Esophagus (tissue), 2 donors: ENCODE results near the gene ERBB4. TPM values are rescaled to one million over a fixed set of nuclear protein-coding genes. Genes with fewer than 3 reads are reported as not detected.

Experiments
- H3K27ac ChIP-seq, 2 donors: one replicate each; pipeline ENCODE4 v1.5.1; 2013; ENCODE audit warnings: low read depth in 2 of 2, mild to moderate bottlenecking in 2 of 2, inconsistent platforms in 1 of 2, low read length in 1 of 2, moderate library complexity in 1 of 2
- H3K27me3 ChIP-seq, 2 donors: one replicate each; pipeline ENCODE4 v1.6.1; 2013; ENCODE audit warnings: low read length in 2 of 2, control low read depth in 1 of 2, mild to moderate bottlenecking in 1 of 2; ENCODE audit not compliant: insufficient read depth in 2 of 2, control insufficient read depth in 1 of 2
- H3K36me3 ChIP-seq, 2 donors: one replicate each; pipeline ENCODE4 v1.6.1; 2013; ENCODE audit warnings: low read length in 1 of 2; ENCODE audit not compliant: control insufficient read depth in 2 of 2, insufficient read depth in 2 of 2
- H3K4me1 ChIP-seq, 2 donors: one replicate each; pipeline ENCODE4 v1.6.1; 2013; ENCODE audit warnings: low read length in 1 of 2; ENCODE audit not compliant: control insufficient read depth in 2 of 2, insufficient read depth in 2 of 2
- H3K4me3 ChIP-seq, 2 donors: one replicate each; pipeline ENCODE4 v1.5.1; 2013; ENCODE audit warnings: low read length in 2 of 2, mild to moderate bottlenecking in 2 of 2, low read depth in 1 of 2, moderate library complexity in 1 of 2
- H3K9me3 ChIP-seq, 2 donors: one replicate each; pipeline ENCODE4 v1.6.1; 2013; ENCODE audit warnings: mild to moderate bottlenecking in 2 of 2, low read depth in 1 of 2, low read length in 1 of 2, moderate library complexity in 1 of 2; ENCODE audit not compliant: control insufficient read depth in 2 of 2, insufficient read depth in 1 of 2
- WGBS, 2 donors: extraction: QIAGEN DNeasy Blood & Tissue Kit; methylation state at CpG; one replicate each; pipeline ENCODE4 v1.1.7; 2013; 5-methylcytosine and 5-hydroxymethylcytosine counted together
- polyA plus RNA-seq, 2 donors: library from polyadenylated mRNA; stranded (reverse); fragments of 200-250 nt; gene quantifications; one replicate each; pipeline ENCODE4 v1.2.3, GENCODE V29; 2013
- donor health status: healthy with polysubstance abuse.
- donor health status: Bipolar disorder and iron deficiency.

The ERBB4 gene
- polyA plus RNA-seq, 2 donors, result under 0.01 to 0.06 TPM

GRCh38 chr2:212539072-212539880 lies 674 bp upstream of the ERBB4 start:
- H3K4me1 ChIP-seq, result peaks cover 0 to 11% of the 10 kb centered on the region in 2 donors
- H3K4me3 ChIP-seq, result peak overlapping the region; percentile 48 to 53
- no peak overlapping the region for H3K27ac ChIP-seq
- 21% methylated on average over 30 of the region's 30 CpGs for WGBS, 2 donors
- no peaks in the 10 kb centered on the region for H3K36me3 ChIP-seq
- H3K27me3 ChIP-seq, result peaks cover 3 to 8% of the 10 kb centered on the region in 2 donors
- no peaks in the 10 kb centered on the region for H3K9me3 ChIP-seq

- Histone ChIP-seq H3K4me3 (peak overlapping the region; percentile 48 to 53), H3K4me1 (peaks cover 0 to 11% of the 10 kb centered on the region in 2 donors), H3K9me3 (no peaks in the 10 kb centered on the region), H3K36me3 (no peaks in the 10 kb centered on the region), H3K27me3 (peaks cover 3 to 8% of the 10 kb centered on the region in 2 donors), H3K27ac (no peak overlapping the region)
- 1 to 2% methylated on average over 44 of the region's 44 CpGs for WGBS, 2 donors
These were observed 787 bp downstream of the ERBB4 start for GRCh38 chr2:212537726-212538304.

DNA sequence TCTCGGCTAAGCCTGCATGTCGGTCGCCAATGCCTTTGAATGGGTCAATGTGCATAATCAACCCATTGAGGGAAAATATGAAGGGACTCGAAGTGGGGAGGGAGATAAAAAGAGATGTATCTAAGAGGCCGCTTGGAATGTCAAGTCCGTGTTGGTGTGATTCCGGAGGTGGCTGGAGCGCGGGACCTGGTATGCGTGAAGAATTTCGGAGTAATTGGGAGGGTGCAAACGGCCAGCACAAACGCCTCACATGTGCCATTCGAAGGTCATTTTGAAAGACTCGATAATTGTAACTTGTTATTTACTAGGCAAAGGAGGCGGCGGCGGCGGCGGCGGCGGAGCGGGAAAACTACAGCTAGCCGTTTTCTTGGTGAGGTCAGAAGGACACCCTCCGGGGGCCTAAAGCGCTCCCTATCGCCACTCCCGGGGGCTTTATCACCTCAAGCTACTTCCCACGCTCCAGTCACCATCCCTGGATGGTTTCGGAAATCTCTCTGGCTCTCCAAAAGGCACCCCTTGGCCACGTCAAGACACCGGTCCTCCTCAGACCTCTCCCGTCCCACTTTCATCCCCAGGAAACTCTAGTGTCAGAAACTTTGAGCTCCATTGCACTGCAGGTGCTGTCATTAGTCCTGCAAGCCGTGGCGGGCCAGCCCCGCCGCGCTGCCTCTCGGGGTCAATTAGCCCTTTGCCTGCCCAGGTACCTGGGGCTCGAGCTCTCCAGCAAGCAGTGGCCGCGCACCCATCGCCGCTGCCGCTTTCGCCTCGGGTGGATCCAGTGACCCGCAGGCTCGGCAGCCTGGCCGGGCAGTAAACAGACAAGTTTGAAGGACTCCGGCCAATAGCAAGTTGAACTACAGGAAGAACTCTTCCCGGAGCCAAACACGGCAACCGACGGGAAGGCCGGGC lies 1.5 kb downstream of the ERBB4 start:
- H3K9me3 ChIP-seq, result no peaks in the 10 kb centered on the region
- H3K27ac ChIP-seq, result no peak overlapping the region
- no peaks in the 10 kb centered on the region for H3K36me3 ChIP-seq
- peak overlapping the region; percentile 48 to 53 for H3K4me3 ChIP-seq
- 1 to 2% methylated on average over 56 of the region's 56 CpGs for WGBS, 2 donors
- H3K4me1 ChIP-seq, result peaks cover 0 to 11% of the 10 kb centered on the region in 2 donors
- peaks cover 3 to 8% of the 10 kb centered on the region in 2 donors for H3K27me3 ChIP-seq

DNA sequence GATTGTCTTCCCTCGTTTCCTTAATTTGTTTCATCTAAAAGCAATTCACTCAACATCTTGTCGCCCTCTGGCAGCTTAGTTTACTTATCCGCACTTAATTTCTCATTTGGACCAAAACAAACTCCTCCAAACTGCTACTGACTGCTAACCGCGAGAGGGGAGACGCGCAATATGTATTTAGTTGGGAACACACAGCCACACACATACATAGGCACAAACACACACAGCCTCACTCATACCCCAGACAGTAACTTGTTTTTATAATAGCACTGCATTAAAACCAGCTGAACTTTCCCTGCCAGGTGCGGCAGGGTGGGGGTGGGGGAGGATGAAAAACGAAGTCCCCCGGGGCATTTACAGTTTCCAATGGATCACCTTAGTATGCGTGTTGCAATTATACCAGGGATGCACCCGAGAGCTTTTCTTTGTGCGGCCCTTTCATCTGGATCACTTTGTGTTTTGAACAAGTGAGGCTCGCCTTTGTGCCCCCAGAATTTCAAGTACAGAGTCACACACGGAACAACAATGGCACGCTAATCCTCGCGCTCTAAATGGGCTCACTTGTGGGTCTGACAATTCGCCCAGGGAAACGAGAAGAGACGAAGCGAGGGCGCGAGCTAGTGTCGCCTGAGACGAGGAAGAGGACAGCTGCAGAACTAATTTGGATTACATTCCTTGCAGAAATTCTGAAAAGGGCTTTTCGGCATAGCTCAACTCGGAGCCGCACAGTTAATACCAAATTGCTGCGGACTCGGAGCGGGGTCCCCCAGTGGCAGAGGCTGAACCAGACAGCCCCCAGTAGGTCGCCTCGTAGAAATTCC lies 2.4 kb downstream of the ERBB4 start:
- Histone ChIP-seq H3K9me3 (no peaks in the 10 kb centered on the region), H3K4me1 (peaks cover 0 to 11% of the 10 kb centered on the region in 2 donors), H3K36me3 (no peaks in the 10 kb centered on the region), H3K27me3 (peaks cover 3 to 8% of the 10 kb centered on the region in 2 donors), H3K4me3 (peak overlapping the region; percentile 7 to 53), H3K27ac (no peak overlapping the region)
- WGBS, 2 donors, result 11% methylated on average over 34 of the region's 34 CpGs

GRCh38 chr2:212534336-212534735 lies 4.3 kb downstream of the ERBB4 start:
- 85 to 96% methylated on average over 2 of the region's 2 CpGs for WGBS, 2 donors
- Histone ChIP-seq H3K4me3 (no peak overlapping the region), H3K4me1 (peaks cover 0 to 11% of the 10 kb centered on the region in 2 donors), H3K9me3 (no peaks in the 10 kb centered on the region), H3K36me3 (no peaks in the 10 kb centered on the region), H3K27ac (no peak overlapping the region), H3K27me3 (peaks cover 0 to 8% of the 10 kb centered on the region in 2 donors)

GRCh38 chr2:212532585-212532984 lies 6.0 kb downstream of the ERBB4 start:
- Histone ChIP-seq H3K4me3 (no peak overlapping the region), H3K27ac (no peak overlapping the region), H3K36me3 (no peaks in the 10 kb centered on the region), H3K27me3 (peaks cover 0 to 5% of the 10 kb centered on the region in 2 donors), H3K4me1 (peaks cover 0 to 11% of the 10 kb centered on the region in 2 donors), H3K9me3 (no peaks in the 10 kb centered on the region)
- WGBS, 2 donors, result 96% methylated on average over 2 of the region's 2 CpGs

DNA sequence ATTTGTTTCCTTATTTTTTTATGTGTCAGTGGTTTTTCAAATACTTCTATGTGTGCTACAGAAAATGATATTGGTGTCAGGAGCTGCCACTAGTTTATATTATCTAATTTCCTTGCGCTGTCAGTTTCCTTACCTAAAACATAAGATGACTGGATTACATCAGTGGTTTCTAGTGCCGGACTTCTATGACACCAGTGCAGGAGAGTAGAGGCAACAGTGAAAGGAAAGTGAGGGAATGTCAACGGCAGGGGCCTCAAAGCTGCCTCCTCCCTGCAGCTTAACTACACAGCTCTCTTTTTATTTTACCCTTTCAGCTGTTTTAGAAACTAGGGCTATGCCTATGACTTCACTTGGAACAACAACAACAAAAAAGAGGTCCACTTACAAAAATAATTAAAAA lies 6.5 kb downstream of the ERBB4 start:
- no peaks in the 10 kb centered on the region for H3K9me3 ChIP-seq
- no peak overlapping the region for H3K27ac ChIP-seq
- H3K36me3 ChIP-seq, result no peaks in the 10 kb centered on the region
- H3K4me1 ChIP-seq, result peaks cover 0 to 7% of the 10 kb centered on the region in 2 donors
- 82 to 85% methylated on average over 3 of the region's 3 CpGs for WGBS, 2 donors
- peaks cover 0 to 5% of the 10 kb centered on the region in 2 donors for H3K27me3 ChIP-seq
- H3K4me3 ChIP-seq, result no peak overlapping the region

DNA sequence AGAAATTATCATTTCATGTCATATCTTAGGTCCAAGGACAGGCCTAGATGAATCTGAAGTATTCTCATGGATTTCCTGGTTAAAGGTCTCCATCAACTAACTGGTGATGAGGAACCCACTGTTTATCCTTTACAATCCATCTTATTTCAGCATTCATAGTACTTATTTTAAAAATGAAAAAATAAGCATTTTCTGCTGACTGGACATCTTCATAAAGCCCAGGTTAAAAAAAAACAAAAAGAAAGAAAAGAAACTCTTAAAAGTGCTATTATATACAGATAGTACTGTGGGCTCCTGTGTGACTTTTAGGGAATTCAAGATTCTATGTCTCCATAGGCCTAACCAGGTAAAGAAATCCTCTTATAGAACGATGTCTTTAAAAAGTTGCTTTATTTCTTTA lies 7.1 kb downstream of the ERBB4 start:
- Histone ChIP-seq H3K27me3 (peaks cover 0 to 3% of the 10 kb centered on the region in 2 donors), H3K9me3 (no peaks in the 10 kb centered on the region), H3K4me3 (no peak overlapping the region), H3K36me3 (no peaks in the 10 kb centered on the region), H3K4me1 (peaks cover 0 to 2% of the 10 kb centered on the region in 2 donors), H3K27ac (no peak overlapping the region)
- WGBS, 2 donors, result 97 to 98% methylated on average over 1 of the region's 1 CpG

- WGBS, 2 donors, result 65 to 66% methylated on average over 3 of the region's 3 CpGs
- H3K4me1 ChIP-seq, result no peaks in the 10 kb centered on the region
- peaks cover 0 to 3% of the 10 kb centered on the region in 2 donors for H3K27me3 ChIP-seq
- no peak overlapping the region for H3K4me3 ChIP-seq
- no peaks in the 10 kb centered on the region for H3K9me3 ChIP-seq
- no peaks in the 10 kb centered on the region for H3K36me3 ChIP-seq
- no peak overlapping the region for H3K27ac ChIP-seq
These were observed 7.6 kb downstream of the ERBB4 start for GRCh38 chr2:212530991-212531390.
